WI38 (cell line): ENCODE data around the gene LRBA.

Experiments
- H3K4me3 ChIP-seq: 2 replicates; pipeline ENCODE4 v1.5.1; 2011; ENCODE audit warnings: low read depth, mild to moderate bottlenecking, control low read depth, low read length
- CTCF ChIP-seq: IDR thresholded peaks from 2 replicates; pipeline ENCODE4 v1.5.1; 2012; ENCODE audit warnings: low read depth, mild to moderate bottlenecking, control low read depth, low read length

Gene LRBA

GRCh38 chr4:150462743-150463142 is 552.3 kb downstream of the LRBA start:
- no peak overlapping the region for H3K4me3 ChIP-seq
- TF ChIP-seq CTCF: no peak

- no peak for TF ChIP-seq CTCF
- H3K4me3 ChIP-seq: no peak overlapping the region
Measured at GRCh38 chr4:150461957-150462356, 553.1 kb downstream of the LRBA start.

- no peak for TF ChIP-seq CTCF
- H3K4me3 ChIP-seq: no peak overlapping the region
Measured at GRCh38 chr4:150457802-150458201, 557.3 kb downstream of the LRBA start.

GRCh38 chr4:150451883-150452282 is 563.2 kb downstream of the LRBA start:
- TF ChIP-seq CTCF: no peak

GRCh38 chr4:150447356-150447755 is 567.7 kb downstream of the LRBA start:
- TF ChIP-seq CTCF: no peak
- no peak overlapping the region for H3K4me3 ChIP-seq

More at GRCh38 chr4:150451883-150452282, 563.2 kb downstream of the LRBA start:
- no peak overlapping the region for H3K4me3 ChIP-seq

GRCh38 chr4:150439451-150439933 is 575.6 kb downstream of the LRBA start:
- no peak overlapping the region for H3K4me3 ChIP-seq
- no peak for TF ChIP-seq CTCF

GRCh38 chr4:150436598-150437370 is 578.3 kb downstream of the LRBA start:
- TF ChIP-seq CTCF: no peak

More at GRCh38 chr4:150436598-150437370, 578.3 kb downstream of the LRBA start:
- no peak overlapping the region for H3K4me3 ChIP-seq
